ENCODE measurements around the gene ZCCHC7.

GRCh38 chr9:37386988-37387387 lies 266.6 kb downstream of the ZCCHC7 start:
- TF ChIP-seq, protein P1, sequence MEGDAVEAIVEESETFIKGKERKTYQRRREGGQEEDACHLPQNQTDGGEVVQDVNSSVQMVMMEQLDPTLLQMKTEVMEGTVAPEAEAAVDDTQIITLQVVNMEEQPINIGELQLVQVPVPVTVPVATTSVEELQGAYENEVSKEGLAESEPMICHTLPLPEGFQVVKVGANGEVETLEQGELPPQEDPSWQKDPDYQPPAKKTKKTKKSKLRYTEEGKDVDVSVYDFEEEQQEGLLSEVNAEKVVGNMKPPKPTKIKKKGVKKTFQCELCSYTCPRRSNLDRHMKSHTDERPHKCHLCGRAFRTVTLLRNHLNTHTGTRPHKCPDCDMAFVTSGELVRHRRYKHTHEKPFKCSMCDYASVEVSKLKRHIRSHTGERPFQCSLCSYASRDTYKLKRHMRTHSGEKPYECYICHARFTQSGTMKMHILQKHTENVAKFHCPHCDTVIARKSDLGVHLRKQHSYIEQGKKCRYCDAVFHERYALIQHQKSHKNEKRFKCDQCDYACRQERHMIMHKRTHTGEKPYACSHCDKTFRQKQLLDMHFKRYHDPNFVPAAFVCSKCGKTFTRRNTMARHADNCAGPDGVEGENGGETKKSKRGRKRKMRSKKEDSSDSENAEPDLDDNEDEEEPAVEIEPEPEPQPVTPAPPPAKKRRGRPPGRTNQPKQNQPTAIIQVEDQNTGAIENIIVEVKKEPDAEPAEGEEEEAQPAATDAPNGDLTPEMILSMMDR (IDR thresholded peaks at IDR 0.05): no peak
- TF ChIP-seq MAFK (IDR thresholded peaks at IDR 0.05; ENCODE audit: partially characterized antibody) (no peak), POLR2A (IDR thresholded peaks at IDR 0.05; ENCODE audit: low read length) (no peak), BCL3 (IDR thresholded peaks at IDR 0.05) (no peak), JUN (IDR thresholded peaks at IDR 0.05) (no peak), FOSL2 (IDR thresholded peaks at IDR 0.05) (no peak), FOSL2 (CRISPR knock-in tag; IDR thresholded peaks at IDR 0.05) (no peak), EHMT2 (IDR thresholded peaks at IDR 0.05; ENCODE audit: low read depth) (no peak), NFE2L2 (conservative IDR thresholded peaks at IDR 0.05; ENCODE audit: low read length) (no peak), NR3C1 (IDR thresholded peaks at IDR 0.05) (no peak), NPAS2 (CRISPR knock-in tag; IDR thresholded peaks at IDR 0.05; ENCODE audit: borderline replicate concordance) (no peak)
